Measurements from ENCODE around the gene WBP1. TPM values are rescaled to one million over a fixed set of nuclear protein-coding genes. Genes with fewer than 3 reads are reported as not detected.

The WBP1 gene
- total RNA-seq, 1 experiment from 2014 or later = 45.7 TPM

DNA sequence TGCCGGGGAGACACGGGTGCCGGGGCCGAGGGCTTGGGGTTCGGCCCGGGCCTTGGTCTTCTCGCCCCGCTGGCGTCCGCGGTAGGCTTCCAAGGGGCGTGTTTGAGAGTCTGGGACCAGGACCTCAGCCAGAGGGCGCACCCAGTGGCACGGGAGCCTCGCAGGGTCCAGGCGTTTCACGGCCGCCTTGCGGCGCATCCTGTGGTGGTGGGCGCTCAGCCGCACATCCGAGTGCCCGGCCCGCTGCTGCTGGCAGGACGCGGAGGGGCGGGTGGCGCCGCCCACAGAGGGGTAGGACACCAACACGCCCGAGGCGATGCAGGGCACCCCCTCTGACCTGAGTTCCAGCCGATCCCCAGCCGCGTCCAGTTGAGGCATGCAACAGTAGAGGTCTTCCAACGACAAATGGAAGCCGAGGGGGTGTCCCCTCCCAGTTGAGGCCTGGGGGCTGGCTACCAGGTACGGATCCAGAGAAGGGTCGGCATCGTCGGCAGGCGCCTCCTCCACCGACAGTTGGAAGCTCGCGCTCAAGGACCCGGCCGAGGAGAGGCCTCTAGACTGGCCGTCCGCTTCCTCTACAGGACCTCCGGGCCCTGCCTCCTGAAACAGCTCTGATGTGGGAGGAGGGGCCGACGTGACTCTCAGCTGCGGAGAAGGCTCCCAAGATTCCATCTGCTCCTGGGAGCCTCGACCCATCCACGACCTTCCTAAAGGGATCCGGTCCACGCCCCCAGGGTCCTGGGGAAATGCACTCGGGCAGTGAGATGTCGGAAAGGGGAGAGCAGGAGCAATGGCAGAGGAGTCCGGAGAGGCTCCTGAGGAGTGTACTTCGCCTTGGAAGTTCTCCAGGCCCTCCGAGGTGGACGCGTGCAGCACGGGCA, 43.1 kb upstream of the WBP1 start:
- H3K27ac Mint-ChIP-seq (ENCODE audit: low read depth, unreplicated experiment) = no peak overlapping the region
- BruUV-seq (replicated peaks) = no TSS peak
- DNase-seq (ENCODE audit: unreplicated experiment) = no peak
- H3K4me3 Mint-ChIP-seq (ENCODE audit: unreplicated experiment) = no peak overlapping the region
- ChIA-PET CTCF (interaction anchor here (0.7 kb wide), 1 partner anchor 23 kb away, joined by 3 read pairs; no protein-coding TSS in a partner anchor), POLR2A (no interaction called here)
- H3K9me3 Mint-ChIP-seq (ENCODE audit: unreplicated experiment) = no peaks in the 10 kb centered on the region
- no peaks in the 10 kb centered on the region for H3K27me3 Mint-ChIP-seq (ENCODE audit: insufficient read depth, unreplicated experiment)
- intact Hi-C loops (cut with micrococcal nuclease) = no loop called here
- TF ChIP-seq, protein P1, sequence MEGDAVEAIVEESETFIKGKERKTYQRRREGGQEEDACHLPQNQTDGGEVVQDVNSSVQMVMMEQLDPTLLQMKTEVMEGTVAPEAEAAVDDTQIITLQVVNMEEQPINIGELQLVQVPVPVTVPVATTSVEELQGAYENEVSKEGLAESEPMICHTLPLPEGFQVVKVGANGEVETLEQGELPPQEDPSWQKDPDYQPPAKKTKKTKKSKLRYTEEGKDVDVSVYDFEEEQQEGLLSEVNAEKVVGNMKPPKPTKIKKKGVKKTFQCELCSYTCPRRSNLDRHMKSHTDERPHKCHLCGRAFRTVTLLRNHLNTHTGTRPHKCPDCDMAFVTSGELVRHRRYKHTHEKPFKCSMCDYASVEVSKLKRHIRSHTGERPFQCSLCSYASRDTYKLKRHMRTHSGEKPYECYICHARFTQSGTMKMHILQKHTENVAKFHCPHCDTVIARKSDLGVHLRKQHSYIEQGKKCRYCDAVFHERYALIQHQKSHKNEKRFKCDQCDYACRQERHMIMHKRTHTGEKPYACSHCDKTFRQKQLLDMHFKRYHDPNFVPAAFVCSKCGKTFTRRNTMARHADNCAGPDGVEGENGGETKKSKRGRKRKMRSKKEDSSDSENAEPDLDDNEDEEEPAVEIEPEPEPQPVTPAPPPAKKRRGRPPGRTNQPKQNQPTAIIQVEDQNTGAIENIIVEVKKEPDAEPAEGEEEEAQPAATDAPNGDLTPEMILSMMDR (IDR thresholded peaks at IDR 0.05; ENCODE audit: unreplicated experiment) = no peak
- H3K36me3 Mint-ChIP-seq (ENCODE audit: insufficient read depth, unreplicated experiment) = no peaks in the 10 kb centered on the region
- peaks cover under 1% of the 10 kb centered on the region for H3K4me1 Mint-ChIP-seq (ENCODE audit: insufficient read depth, unreplicated experiment)

DNA sequence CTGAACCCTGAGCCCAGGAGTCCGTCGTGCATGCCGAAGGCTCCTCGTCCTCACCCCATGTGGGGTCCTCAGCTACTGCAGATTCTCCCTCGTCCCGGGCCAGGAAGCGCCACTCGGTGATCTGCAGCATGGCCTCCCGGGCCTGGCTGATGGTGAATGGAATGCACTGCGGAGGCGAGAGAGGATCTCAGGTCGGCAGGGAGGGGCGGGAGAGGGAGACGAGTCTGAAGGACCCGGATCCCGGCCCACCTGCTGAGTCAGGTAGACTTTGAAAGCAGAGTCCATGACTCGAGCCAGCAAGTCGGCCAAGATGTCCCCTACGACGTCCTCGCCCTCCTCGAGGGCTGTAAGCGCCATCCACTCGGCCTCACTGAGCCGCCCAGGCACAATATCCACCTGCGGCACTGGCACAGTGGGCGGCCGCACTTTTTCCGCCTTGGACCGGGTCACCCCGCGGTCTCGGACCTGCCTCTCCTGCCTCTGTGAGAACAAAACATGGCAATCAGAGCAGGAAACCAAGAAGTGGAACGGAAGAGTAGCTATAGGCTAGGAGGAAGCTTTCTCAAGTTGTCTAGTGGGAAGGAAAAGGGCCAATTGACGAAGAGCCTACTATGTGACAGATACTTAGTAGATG, 42.4 kb upstream of the WBP1 start:
- no peaks in the 10 kb centered on the region for H3K9me3 Mint-ChIP-seq (ENCODE audit: unreplicated experiment)
- H3K4me1 Mint-ChIP-seq (ENCODE audit: insufficient read depth, unreplicated experiment) = peaks cover 7% of the 10 kb centered on the region
- ChIA-PET CTCF (no interaction called here), POLR2A (no interaction called here)
- no peak overlapping the region for H3K27ac Mint-ChIP-seq (ENCODE audit: low read depth, unreplicated experiment)
- no peak for DNase-seq (ENCODE audit: unreplicated experiment)
- no peak overlapping the region for H3K4me3 Mint-ChIP-seq (ENCODE audit: unreplicated experiment)
- H3K36me3 Mint-ChIP-seq (ENCODE audit: insufficient read depth, unreplicated experiment) = no peaks in the 10 kb centered on the region
- H3K27me3 Mint-ChIP-seq (ENCODE audit: insufficient read depth, unreplicated experiment) = no peaks in the 10 kb centered on the region
- no TSS peak for BruUV-seq (replicated peaks)
- TF ChIP-seq, protein P1 (IDR thresholded peaks at IDR 0.05; ENCODE audit: unreplicated experiment) = no peak
- intact Hi-C loops (cut with micrococcal nuclease) = no loop called here

DNA sequence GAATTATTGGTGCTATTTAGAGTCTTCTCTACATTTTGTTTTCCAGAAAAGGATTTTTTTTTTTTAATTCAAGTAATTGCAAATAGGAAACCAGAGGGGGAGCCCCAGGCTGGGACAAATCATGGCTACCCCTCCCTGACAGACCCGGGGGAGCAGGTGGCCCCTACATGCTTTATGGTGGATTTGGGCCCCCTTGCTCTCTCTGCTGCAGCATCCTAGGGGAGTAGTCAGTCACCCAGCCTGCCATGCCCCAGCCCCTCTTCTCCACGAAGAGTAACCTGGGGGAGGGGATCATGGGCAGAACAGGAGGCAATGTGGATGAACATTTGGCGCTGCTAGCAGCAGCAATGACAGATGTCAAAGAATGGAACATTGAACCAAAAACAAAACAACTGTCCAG, 41.5 kb upstream of the WBP1 start:
- intact Hi-C loops (cut with micrococcal nuclease) = no loop called here
- H3K36me3 Mint-ChIP-seq (ENCODE audit: insufficient read depth, unreplicated experiment) = no peaks in the 10 kb centered on the region
- ChIA-PET CTCF (no interaction called here), POLR2A (no interaction called here)
- H3K27ac Mint-ChIP-seq (ENCODE audit: low read depth, unreplicated experiment) = no peak overlapping the region
- H3K27me3 Mint-ChIP-seq (ENCODE audit: insufficient read depth, unreplicated experiment) = no peaks in the 10 kb centered on the region
- peaks cover 15% of the 10 kb centered on the region for H3K4me1 Mint-ChIP-seq (ENCODE audit: insufficient read depth, unreplicated experiment)
- BruUV-seq (replicated peaks) = no TSS peak
- no peak for DNase-seq (ENCODE audit: unreplicated experiment)
- TF ChIP-seq, protein P1 (IDR thresholded peaks at IDR 0.05; ENCODE audit: unreplicated experiment) = no peak
- H3K4me3 Mint-ChIP-seq (ENCODE audit: unreplicated experiment) = no peak overlapping the region
- H3K9me3 Mint-ChIP-seq (ENCODE audit: unreplicated experiment) = no peaks in the 10 kb centered on the region

DNA sequence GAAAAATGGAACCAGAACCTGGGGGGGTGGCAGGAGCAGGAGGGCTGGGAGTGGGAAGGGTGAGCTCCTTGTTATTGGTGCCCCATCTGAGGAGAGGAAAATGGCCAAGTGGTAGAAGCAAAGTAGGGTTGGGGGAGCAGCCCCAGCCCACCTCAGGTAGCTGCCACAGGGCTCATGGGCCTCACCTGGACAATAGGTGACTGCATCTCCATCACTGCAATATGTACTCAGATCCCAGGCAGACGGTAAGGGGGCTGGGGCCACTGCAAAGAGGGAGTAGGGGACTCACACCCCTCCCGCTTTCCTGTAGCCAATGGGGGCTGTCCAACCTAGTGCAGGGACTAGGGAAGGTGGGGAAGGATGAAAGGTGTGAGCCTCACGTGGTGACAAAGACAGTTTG, 41.0 kb upstream of the WBP1 start:
- peaks cover 18% of the 10 kb centered on the region for H3K4me1 Mint-ChIP-seq (ENCODE audit: insufficient read depth, unreplicated experiment)
- intact Hi-C loops (cut with micrococcal nuclease) = no loop called here
- no TSS peak for BruUV-seq (replicated peaks)
- H3K36me3 Mint-ChIP-seq (ENCODE audit: insufficient read depth, unreplicated experiment) = no peaks in the 10 kb centered on the region
- H3K9me3 Mint-ChIP-seq (ENCODE audit: unreplicated experiment) = no peaks in the 10 kb centered on the region
- H3K4me3 Mint-ChIP-seq (ENCODE audit: unreplicated experiment) = no peak overlapping the region
- ChIA-PET POLR2A (no interaction called here), CTCF (no interaction called here)
- TF ChIP-seq, protein P1 (IDR thresholded peaks at IDR 0.05; ENCODE audit: unreplicated experiment) = no peak
- no peak for DNase-seq (ENCODE audit: unreplicated experiment)
- H3K27ac Mint-ChIP-seq (ENCODE audit: low read depth, unreplicated experiment) = no peak overlapping the region
- H3K27me3 Mint-ChIP-seq (ENCODE audit: insufficient read depth, unreplicated experiment) = no peaks in the 10 kb centered on the region
